22Rv1 (cell line): Measurements from ENCODE around the gene ALPI.

ENCODE experiments used
- ZFX ChIP-seq: fragments of 450-650 bp; IDR thresholded peaks from 2 replicates; pipeline ENCODE4 v1.6.1; 2017; ENCODE audit warnings: antibody characterized with exemption, borderline replicate concordance
- TF ChIP-seq, protein P1 (sequence below): fragments of 450-650 bp; IDR thresholded peaks from 2 replicates; pipeline ENCODE4 v1.5.1; 2017; ENCODE audit warnings: mild to moderate bottlenecking

- TF ChIP-seq, protein P1, sequence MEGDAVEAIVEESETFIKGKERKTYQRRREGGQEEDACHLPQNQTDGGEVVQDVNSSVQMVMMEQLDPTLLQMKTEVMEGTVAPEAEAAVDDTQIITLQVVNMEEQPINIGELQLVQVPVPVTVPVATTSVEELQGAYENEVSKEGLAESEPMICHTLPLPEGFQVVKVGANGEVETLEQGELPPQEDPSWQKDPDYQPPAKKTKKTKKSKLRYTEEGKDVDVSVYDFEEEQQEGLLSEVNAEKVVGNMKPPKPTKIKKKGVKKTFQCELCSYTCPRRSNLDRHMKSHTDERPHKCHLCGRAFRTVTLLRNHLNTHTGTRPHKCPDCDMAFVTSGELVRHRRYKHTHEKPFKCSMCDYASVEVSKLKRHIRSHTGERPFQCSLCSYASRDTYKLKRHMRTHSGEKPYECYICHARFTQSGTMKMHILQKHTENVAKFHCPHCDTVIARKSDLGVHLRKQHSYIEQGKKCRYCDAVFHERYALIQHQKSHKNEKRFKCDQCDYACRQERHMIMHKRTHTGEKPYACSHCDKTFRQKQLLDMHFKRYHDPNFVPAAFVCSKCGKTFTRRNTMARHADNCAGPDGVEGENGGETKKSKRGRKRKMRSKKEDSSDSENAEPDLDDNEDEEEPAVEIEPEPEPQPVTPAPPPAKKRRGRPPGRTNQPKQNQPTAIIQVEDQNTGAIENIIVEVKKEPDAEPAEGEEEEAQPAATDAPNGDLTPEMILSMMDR, result no peak
- no peak for TF ChIP-seq ZFX
Observed at GRCh38 chr2:232501331-232501771, 45.4 kb downstream of the ALPI start.
